CD4-positive, alpha-beta T cell treated with Interleukin-21 for 1 hour (primary cell): Measurements from ENCODE around the gene P2RY2.
"Not testable (repeated sequence)": the region's sequence is repeated elsewhere in the genome, so short reads cannot be mapped to it uniquely, and the experiment has no call there.

Source experiments
- DNase-seq: peaks from one replicate; pipeline ENCODE4 v3.0.0-alpha.2; 2020

Gene P2RY2

GRCh38 chr11:73270016-73270854 lies 52.2 kb downstream of the P2RY2 start:
- DNase-seq, result no peak

- no peak for DNase-seq
Measured at GRCh38 chr11:73270855-73271477, 52.9 kb downstream of the P2RY2 start.

GRCh38 chr11:73271478-73271865 lies 53.4 kb downstream of the P2RY2 start:
- not testable (repeated sequence) for DNase-seq

- no peak for DNase-seq
Measured at GRCh38 chr11:73271936-73272679, 54.0 kb downstream of the P2RY2 start, which contains the start of gene P2RY6. Gene P2RY6, plus strand, starts transcription at chr11:73272338. Its CDS starts 24,181 bp downstream, at chr11:73296519.

- DNase-seq, result no peak
Measured at GRCh38 chr11:73272680-73273038, 54.6 kb downstream of the P2RY2 start.

- DNase-seq, result no peak
Measured at GRCh38 chr11:73273222-73273895, 55.3 kb downstream of the P2RY2 start.

- DNase-seq, result not testable (repeated sequence)
Measured at GRCh38 chr11:73274191-73274590, 56.1 kb downstream of the P2RY2 start.

GRCh38 chr11:73274722-73275380 lies 56.8 kb downstream of the P2RY2 start:
- DNase-seq, result no peak

- no peak for DNase-seq
Measured at GRCh38 chr11:73275381-73275750, 57.3 kb downstream of the P2RY2 start.

- no peak for DNase-seq
Measured at GRCh38 chr11:73277467-73277866, 59.4 kb downstream of the P2RY2 start.

GRCh38 chr11:73280626-73281025 lies 62.5 kb downstream of the P2RY2 start:
- no peak for DNase-seq

- DNase-seq, result no peak
Measured at GRCh38 chr11:73281201-73281741, 63.2 kb downstream of the P2RY2 start.

GRCh38 chr11:73281796-73282660 lies 63.9 kb downstream of the P2RY2 start:
- DNase-seq, result no peak

GRCh38 chr11:73283276-73284000 lies 65.4 kb downstream of the P2RY2 start:
- no peak for DNase-seq

- no peak for DNase-seq
Measured at GRCh38 chr11:73284106-73284505, 66.0 kb downstream of the P2RY2 start.

GRCh38 chr11:73285721-73286120 lies 67.6 kb downstream of the P2RY2 start:
- DNase-seq, result no peak
